ENCODE results near the gene CBX7. TPM values are rescaled to one million over a fixed set of nuclear protein-coding genes. Genes with fewer than 3 reads are reported as not detected.

Gene CBX7
- polyA plus RNA-seq, 1 experiment = 5.3 TPM

GRCh38 chr22:39092111-39092862 is 60.2 kb downstream of the CBX7 start:
- POLR2A ChIA-PET = no interaction called here
- TF ChIP-seq CTCF (IDR thresholded peaks at IDR 0.05; ENCODE audit: insufficient read depth, low read depth, low read length) = no peak
- Histone ChIP-seq H3K27me3 (ENCODE audit: control insufficient read depth, insufficient read depth, low read length) (peaks cover 4% of the 10 kb centered on the region), H3K4me3 (ENCODE audit: low read depth, low read length) (no peak overlapping the region), H3K36me3 (ENCODE audit: control insufficient read depth, insufficient read depth, low read length) (no peaks in the 10 kb centered on the region)
- no peak for DNase-seq (ENCODE audit: low read depth)
- CTCF ChIA-PET = no interaction called here

GRCh38 chr22:39091126-39092081 is 61.1 kb downstream of the CBX7 start:
- Histone ChIP-seq H3K27me3 (ENCODE audit: control insufficient read depth, insufficient read depth, low read length) (peaks cover 4% of the 10 kb centered on the region), H3K36me3 (ENCODE audit: control insufficient read depth, insufficient read depth, low read length) (no peaks in the 10 kb centered on the region), H3K4me3 (ENCODE audit: low read depth, low read length) (no peak overlapping the region)
- no peak for DNase-seq (ENCODE audit: low read depth)
- ChIA-PET POLR2A (no interaction called here), CTCF (no interaction called here)
- no peak for TF ChIP-seq CTCF (IDR thresholded peaks at IDR 0.05; ENCODE audit: insufficient read depth, low read depth, low read length)

- ChIA-PET CTCF (no interaction called here), POLR2A (no interaction called here)
- TF ChIP-seq CTCF (IDR thresholded peaks at IDR 0.05; ENCODE audit: insufficient read depth, low read depth, low read length) = no peak
- Histone ChIP-seq H3K36me3 (ENCODE audit: control insufficient read depth, insufficient read depth, low read length) (no peaks in the 10 kb centered on the region), H3K27me3 (ENCODE audit: control insufficient read depth, insufficient read depth, low read length) (peaks cover 4% of the 10 kb centered on the region), H3K4me3 (ENCODE audit: low read depth, low read length) (no peak overlapping the region)
- no peak for DNase-seq (ENCODE audit: low read depth)
These were observed 61.9 kb downstream of the CBX7 start for GRCh38 chr22:39090426-39091064.

- CTCF ChIA-PET = no interaction called here
These were observed 62.6 kb downstream of the CBX7 start for GRCh38 chr22:39089928-39090327.

More at GRCh38 chr22:39089928-39090327, 62.6 kb downstream of the CBX7 start:
- Histone ChIP-seq H3K36me3 (ENCODE audit: control insufficient read depth, insufficient read depth, low read length) (no peaks in the 10 kb centered on the region), H3K4me3 (ENCODE audit: low read depth, low read length) (no peak overlapping the region), H3K27me3 (ENCODE audit: control insufficient read depth, insufficient read depth, low read length) (peaks cover 4% of the 10 kb centered on the region)
- DNase-seq (ENCODE audit: low read depth) = no peak
- no peak for TF ChIP-seq CTCF (IDR thresholded peaks at IDR 0.05; ENCODE audit: insufficient read depth, low read depth, low read length)
- POLR2A ChIA-PET = no interaction called here
